K562 (cell line): ENCODE results near the gene SLC6A16. TPM values are rescaled to one million over a fixed set of nuclear protein-coding genes. Genes with fewer than 3 reads are reported as not detected.

Experiments used
- ATF6 ChIP-seq: sonication (generic); formaldehyde crosslinking; IDR thresholded peaks from 2 replicates; pipeline ENCODE4 v1.4.0; 2020; ENCODE audit warnings: mild to moderate bottlenecking, missing genetic modification reagents
- DACH1 ChIP-seq: fragments of 450-650 bp; IDR thresholded peaks from 2 replicates; pipeline ENCODE4 v1.6.1; 2018; ENCODE audit not compliant: partially characterized antibody
- ETV6 ChIP-seq, 3 experiments: fragments of 150-350 bp in 1 of 3; sonication (generic) in 1 of 3; formaldehyde crosslinking in 1 of 3; IDR thresholded peaks; 2 replicates each; pipeline versions ENCODE4 v1.6.1 to v1.8.0; 2014 to 2022; ENCODE audit warnings: borderline replicate concordance in 2 of 3, low read depth in 2 of 3, antibody characterized with exemption in 1 of 3, low read length in 1 of 3, mild to moderate bottlenecking in 1 of 3, missing genetic modification reagents in 1 of 3
- KDM4B ChIP-seq, 2 experiments: fragments of 450-650 bp in 1 of 2; sonication (generic) in 1 of 2; IDR thresholded peaks; 2 replicates each; pipeline ENCODE4 v1.6.1; 2016 to 2017; ENCODE audit warnings: borderline replicate concordance in 2 of 2, antibody characterized with exemption in 1 of 2, low read depth in 1 of 2, mild to moderate bottlenecking in 1 of 2
- MECOM ChIP-seq: fragments of 250-450 bp; sonication (Bioruptor Pico); IDR thresholded peaks from 2 replicates; pipeline ENCODE4 v1.8.0; 2022; ENCODE audit warnings: inconsistent platforms
- SMARCA4 ChIP-seq: fragments of 450-650 bp; IDR thresholded peaks from 2 replicates; pipeline ENCODE4 v1.6.1; 2016
- ZNF274 ChIP-seq: IDR thresholded peaks from 2 replicates; pipeline ENCODE4 v1.6.1; 2011; ENCODE audit warnings: low read depth, mild to moderate bottlenecking, low read length, moderate library complexity, borderline replicate concordance
- ZNF507 ChIP-seq: conservative IDR thresholded peaks from 2 replicates; pipeline ENCODE4 v1.6.1; 2017; ENCODE audit warnings: missing genetic modification characterization, missing compliant biosample characterization
- ZNF699 ChIP-seq: fragments of 250-450 bp; sonication (Bioruptor Pico); IDR thresholded peaks from 2 replicates; pipeline ENCODE4 v1.8.0; 2021; ENCODE audit warnings: mild to moderate bottlenecking, moderate library complexity; ENCODE audit not compliant: insufficient replicate concordance
- polyA plus RNA-seq, 8 experiments: library from polyadenylated mRNA; depleted of rRNA in 4 of 8; stranded (reverse) in 5 of 8; unstranded in 3 of 8; fragments of >200 nt; fragmentation: Nextera tagmentation in 2 of 8; fragmentation: Illumina TruSeq in 1 of 8; extraction: Ambion mirVana in 2 of 8; extraction: Trizol in 1 of 8; gene quantifications; 2 replicates each; pipeline versions ENCODE4 v1.2.1 to v1.2.3, GENCODE V29; 2011 to 2014; ENCODE audit warnings: inconsistent platforms in 1 of 8, missing spikeins in 1 of 8
- total RNA-seq, 7 experiments: library from RNA; depleted of rRNA in 6 of 7; stranded (reverse); fragments of >200 nt in 6 of 7; fragmentation: Illumina TruSeq in 2 of 7; extraction: Trizol in 2 of 7; gene quantifications; 2 replicates each; pipeline versions ENCODE4 v1.2.1 to v1.2.3, GENCODE V29; 2011 to 2021; ENCODE audit warnings: low replicate concordance in 1 of 7
- TF ChIP-seq, protein P1 (sequence below): fragments of 450-650 bp; IDR thresholded peaks from 2 replicates; pipeline ENCODE4 v1.6.1; 2016; ENCODE audit warnings: mild to moderate bottlenecking, moderate library complexity

Gene SLC6A16
- total and polyA plus RNA-seq, 9 of the 15 experiments (the other 6 are each of a cell fraction or from before 2014, with no cell fraction given), result 0.05 to 0.95 (median 0.36) TPM

GRCh38 chr19:49340069-49340864, 15.3 kb upstream of the SLC6A16 start (continued):
- TF ChIP-seq, protein P1, sequence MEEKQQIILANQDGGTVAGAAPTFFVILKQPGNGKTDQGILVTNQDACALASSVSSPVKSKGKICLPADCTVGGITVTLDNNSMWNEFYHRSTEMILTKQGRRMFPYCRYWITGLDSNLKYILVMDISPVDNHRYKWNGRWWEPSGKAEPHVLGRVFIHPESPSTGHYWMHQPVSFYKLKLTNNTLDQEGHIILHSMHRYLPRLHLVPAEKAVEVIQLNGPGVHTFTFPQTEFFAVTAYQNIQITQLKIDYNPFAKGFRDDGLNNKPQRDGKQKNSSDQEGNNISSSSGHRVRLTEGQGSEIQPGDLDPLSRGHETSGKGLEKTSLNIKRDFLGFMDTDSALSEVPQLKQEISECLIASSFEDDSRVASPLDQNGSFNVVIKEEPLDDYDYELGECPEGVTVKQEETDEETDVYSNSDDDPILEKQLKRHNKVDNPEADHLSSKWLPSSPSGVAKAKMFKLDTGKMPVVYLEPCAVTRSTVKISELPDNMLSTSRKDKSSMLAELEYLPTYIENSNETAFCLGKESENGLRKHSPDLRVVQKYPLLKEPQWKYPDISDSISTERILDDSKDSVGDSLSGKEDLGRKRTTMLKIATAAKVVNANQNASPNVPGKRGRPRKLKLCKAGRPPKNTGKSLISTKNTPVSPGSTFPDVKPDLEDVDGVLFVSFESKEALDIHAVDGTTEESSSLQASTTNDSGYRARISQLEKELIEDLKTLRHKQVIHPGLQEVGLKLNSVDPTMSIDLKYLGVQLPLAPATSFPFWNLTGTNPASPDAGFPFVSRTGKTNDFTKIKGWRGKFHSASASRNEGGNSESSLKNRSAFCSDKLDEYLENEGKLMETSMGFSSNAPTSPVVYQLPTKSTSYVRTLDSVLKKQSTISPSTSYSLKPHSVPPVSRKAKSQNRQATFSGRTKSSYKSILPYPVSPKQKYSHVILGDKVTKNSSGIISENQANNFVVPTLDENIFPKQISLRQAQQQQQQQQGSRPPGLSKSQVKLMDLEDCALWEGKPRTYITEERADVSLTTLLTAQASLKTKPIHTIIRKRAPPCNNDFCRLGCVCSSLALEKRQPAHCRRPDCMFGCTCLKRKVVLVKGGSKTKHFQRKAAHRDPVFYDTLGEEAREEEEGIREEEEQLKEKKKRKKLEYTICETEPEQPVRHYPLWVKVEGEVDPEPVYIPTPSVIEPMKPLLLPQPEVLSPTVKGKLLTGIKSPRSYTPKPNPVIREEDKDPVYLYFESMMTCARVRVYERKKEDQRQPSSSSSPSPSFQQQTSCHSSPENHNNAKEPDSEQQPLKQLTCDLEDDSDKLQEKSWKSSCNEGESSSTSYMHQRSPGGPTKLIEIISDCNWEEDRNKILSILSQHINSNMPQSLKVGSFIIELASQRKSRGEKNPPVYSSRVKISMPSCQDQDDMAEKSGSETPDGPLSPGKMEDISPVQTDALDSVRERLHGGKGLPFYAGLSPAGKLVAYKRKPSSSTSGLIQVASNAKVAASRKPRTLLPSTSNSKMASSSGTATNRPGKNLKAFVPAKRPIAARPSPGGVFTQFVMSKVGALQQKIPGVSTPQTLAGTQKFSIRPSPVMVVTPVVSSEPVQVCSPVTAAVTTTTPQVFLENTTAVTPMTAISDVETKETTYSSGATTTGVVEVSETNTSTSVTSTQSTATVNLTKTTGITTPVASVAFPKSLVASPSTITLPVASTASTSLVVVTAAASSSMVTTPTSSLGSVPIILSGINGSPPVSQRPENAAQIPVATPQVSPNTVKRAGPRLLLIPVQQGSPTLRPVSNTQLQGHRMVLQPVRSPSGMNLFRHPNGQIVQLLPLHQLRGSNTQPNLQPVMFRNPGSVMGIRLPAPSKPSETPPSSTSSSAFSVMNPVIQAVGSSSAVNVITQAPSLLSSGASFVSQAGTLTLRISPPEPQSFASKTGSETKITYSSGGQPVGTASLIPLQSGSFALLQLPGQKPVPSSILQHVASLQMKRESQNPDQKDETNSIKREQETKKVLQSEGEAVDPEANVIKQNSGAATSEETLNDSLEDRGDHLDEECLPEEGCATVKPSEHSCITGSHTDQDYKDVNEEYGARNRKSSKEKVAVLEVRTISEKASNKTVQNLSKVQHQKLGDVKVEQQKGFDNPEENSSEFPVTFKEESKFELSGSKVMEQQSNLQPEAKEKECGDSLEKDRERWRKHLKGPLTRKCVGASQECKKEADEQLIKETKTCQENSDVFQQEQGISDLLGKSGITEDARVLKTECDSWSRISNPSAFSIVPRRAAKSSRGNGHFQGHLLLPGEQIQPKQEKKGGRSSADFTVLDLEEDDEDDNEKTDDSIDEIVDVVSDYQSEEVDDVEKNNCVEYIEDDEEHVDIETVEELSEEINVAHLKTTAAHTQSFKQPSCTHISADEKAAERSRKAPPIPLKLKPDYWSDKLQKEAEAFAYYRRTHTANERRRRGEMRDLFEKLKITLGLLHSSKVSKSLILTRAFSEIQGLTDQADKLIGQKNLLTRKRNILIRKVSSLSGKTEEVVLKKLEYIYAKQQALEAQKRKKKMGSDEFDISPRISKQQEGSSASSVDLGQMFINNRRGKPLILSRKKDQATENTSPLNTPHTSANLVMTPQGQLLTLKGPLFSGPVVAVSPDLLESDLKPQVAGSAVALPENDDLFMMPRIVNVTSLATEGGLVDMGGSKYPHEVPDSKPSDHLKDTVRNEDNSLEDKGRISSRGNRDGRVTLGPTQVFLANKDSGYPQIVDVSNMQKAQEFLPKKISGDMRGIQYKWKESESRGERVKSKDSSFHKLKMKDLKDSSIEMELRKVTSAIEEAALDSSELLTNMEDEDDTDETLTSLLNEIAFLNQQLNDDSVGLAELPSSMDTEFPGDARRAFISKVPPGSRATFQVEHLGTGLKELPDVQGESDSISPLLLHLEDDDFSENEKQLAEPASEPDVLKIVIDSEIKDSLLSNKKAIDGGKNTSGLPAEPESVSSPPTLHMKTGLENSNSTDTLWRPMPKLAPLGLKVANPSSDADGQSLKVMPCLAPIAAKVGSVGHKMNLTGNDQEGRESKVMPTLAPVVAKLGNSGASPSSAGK, result 0 out of 2 replicates have a peak, but pooled peaks have one; percentile 16
- TF ChIP-seq KDM4B (IDR thresholded peaks at IDR 0.05; ENCODE audit: borderline replicate concordance in 2 of 2, low read depth in 1 of 2) (no peak), ZNF274 (no peak), ZNF699 (no peak), ETV6 (IDR thresholded peaks at IDR 0.05; ENCODE audit: borderline replicate concordance in 1 of 2, low read depth in 2 of 2, low read length in 1 of 2) (no peak), ETV6 (CRISPR knock-in tag; IDR thresholded peaks at IDR 0.05; ENCODE audit: borderline replicate concordance) (no peak), ZNF507 (no peak), SMARCA4 (no peak), ATF6 (no peak), DACH1 (no peak), MECOM (CRISPR knock-in tag) (no peak)
